ENCODE data around the gene TFAP2E. TPM values are rescaled to one million over a fixed set of nuclear protein-coding genes. Genes with fewer than 3 reads are reported as not detected.
A peak's percentile ranks its signal among the peaks of the same experiment; 100 is the strongest.

TFAP2E gene
- total and polyA plus RNA-seq, 4 donors, result 0.99 to 12.4 (median 4.7) TPM

DNA sequence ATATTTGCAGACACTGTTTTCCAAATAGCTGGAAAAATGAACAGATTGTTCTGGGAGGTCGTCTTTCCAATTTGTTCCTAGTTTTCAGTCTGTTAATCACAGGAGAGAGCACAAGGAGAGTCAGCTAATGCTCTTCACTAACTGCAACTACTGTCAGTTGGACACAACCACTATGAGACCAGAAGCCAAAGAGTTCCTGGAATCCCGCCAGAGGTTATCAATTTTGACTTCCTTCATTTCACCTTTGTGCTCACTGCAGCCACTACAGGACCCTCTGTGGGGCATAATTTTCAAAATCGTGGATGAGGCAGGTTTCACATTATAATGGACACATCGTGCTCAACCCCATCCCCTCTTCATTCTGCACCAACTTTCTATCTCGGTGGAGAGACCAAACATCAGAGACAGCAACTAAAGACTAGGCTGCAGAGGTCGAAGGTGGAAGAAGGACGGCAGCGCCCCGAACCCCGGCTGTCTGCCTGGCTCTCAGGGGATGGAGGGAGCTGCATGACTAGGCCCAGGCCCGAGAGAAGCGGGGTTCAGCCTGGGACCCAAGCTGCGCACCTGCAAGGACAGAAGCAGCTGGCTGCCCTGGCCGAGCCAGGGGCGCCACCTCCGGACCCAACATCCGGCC is 16.5 kb upstream of the TFAP2E start:
- no peaks in the 10 kb centered on the region for H3K27me3 ChIP-seq (ENCODE audit: control insufficient read depth, insufficient read depth, low read length)
- peaks cover 32% of the 10 kb centered on the region for H3K36me3 ChIP-seq (ENCODE audit: control insufficient read depth, insufficient read depth, low read length)
- DNase-seq (ENCODE audit: low read depth in 4 of 6, low spot score in 6 of 6), result no peak
- peaks cover 41% of the 10 kb centered on the region for H3K4me1 ChIP-seq (ENCODE audit: control insufficient read depth, insufficient read depth, low read length)
- 1% methylated on average over 15 of the region's 17 CpGs for WGBS (ENCODE audit: insufficient coverage)
- peak overlapping the region; percentile 96 for H3K4me3 ChIP-seq (ENCODE audit: low read depth, low read length)
- no peaks in the 10 kb centered on the region for H3K9me3 ChIP-seq (ENCODE audit: control insufficient read depth, insufficient read depth, low read length)
- H3K27ac ChIP-seq (ENCODE audit: low read depth, low read length), result peak overlapping the region; percentile 98

DNA sequence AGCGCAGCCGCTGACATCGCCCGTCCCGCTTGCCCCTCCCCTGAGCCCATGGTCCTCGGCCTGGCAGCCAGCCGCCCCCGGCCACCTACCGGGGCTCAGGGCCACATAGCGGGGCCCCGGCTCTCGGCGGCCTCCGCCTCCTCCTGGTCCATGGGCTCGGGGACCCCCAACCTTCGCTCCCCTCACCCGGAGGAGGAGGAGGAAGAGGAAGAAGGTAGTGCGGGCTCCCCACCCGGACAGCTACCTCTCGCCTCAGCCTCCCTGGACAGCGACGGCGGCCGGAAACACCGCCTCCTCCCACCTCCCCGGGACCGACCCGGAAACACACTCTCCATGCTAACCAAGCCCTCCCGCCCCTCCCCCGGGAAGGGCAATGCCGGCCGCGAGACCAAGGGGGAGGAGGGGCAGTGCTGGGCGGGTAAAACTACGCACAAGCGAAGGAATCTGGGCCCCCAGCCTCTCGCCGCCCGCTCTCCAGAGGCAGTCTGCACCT is 15.9 kb upstream of the TFAP2E start, which contains the start of gene KIAA0319L:
Gene KIAA0319L (minus strand): TSS at position 286 of the 493 bp plus-strand sequence. CDS start 2,912 bp downstream, outside the sequence.
- 0% methylated on average over 23 of the region's 39 CpGs for WGBS (ENCODE audit: insufficient coverage)
- peaks cover 47% of the 10 kb centered on the region for H3K4me1 ChIP-seq (ENCODE audit: control insufficient read depth, insufficient read depth, low read length)
- peak in 2 of 6 donors; percentile 73 to 92 for DNase-seq (ENCODE audit: low read depth in 4 of 6, low spot score in 6 of 6)

DNA sequence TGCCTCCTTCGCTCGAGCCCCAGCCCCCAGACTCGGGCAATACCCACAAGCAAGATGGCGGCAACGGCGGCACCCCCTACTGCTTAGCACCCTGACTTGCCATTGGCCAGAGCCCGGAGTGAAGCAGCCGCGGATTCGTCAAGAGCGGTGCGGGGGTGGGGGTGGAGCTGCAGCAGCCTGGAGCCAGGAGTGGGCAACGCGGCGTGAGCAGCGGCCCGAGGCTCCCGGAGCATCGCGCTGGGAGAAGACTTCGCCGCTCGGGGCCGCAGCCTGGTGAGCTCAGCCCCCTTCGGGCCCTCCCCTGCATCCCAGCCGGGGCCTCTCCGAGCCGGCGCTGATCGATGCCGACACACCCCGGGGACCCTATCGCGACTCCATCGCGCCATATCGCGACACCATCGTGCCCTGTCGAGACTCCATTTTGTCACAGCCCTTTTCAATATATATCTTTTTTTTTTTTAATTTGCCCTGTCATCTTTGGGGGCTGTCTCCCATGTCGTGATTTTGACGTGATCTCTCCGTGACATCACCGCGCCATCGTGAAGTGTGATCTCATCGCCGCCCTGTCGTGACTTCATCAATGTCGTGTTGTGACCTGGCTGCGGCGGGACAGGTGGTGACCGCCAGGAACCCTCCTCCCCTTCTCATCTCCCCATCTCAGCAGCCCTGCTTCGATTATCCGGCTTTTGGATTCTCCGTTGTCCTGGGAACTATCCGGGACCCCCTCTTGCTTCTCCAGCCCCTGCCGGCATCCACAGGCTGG is 15.3 kb upstream of the TFAP2E start, which contains the start of gene NCDN:
Gene NCDN (plus strand): TSS at position 189 of the 763 bp plus-strand sequence. CDS start 392 bp downstream, at position 581.
- 0% methylated on average over 48 of the region's 58 CpGs for WGBS (ENCODE audit: insufficient coverage)
- peaks cover 51% of the 10 kb centered on the region for H3K4me1 ChIP-seq (ENCODE audit: control insufficient read depth, insufficient read depth, low read length)
- peak within 1 kb of the TSS; percentile 98 for H3K27ac ChIP-seq (ENCODE audit: low read depth, low read length)

More for the DNA sequence above, 15.9 kb upstream of the TFAP2E start, which contains the start of gene KIAA0319L:
- peak within 1 kb of the TSS; percentile 98 for H3K27ac ChIP-seq (ENCODE audit: low read depth, low read length)
- peak within 1 kb of the TSS; percentile 96 for H3K4me3 ChIP-seq (ENCODE audit: low read depth, low read length)
- no peaks in the 10 kb centered on the region for H3K9me3 ChIP-seq (ENCODE audit: control insufficient read depth, insufficient read depth, low read length)
- H3K36me3 ChIP-seq (ENCODE audit: control insufficient read depth, insufficient read depth, low read length), result peaks cover 34% of the 10 kb centered on the region
- no peaks in the 10 kb centered on the region for H3K27me3 ChIP-seq (ENCODE audit: control insufficient read depth, insufficient read depth, low read length)

DNA sequence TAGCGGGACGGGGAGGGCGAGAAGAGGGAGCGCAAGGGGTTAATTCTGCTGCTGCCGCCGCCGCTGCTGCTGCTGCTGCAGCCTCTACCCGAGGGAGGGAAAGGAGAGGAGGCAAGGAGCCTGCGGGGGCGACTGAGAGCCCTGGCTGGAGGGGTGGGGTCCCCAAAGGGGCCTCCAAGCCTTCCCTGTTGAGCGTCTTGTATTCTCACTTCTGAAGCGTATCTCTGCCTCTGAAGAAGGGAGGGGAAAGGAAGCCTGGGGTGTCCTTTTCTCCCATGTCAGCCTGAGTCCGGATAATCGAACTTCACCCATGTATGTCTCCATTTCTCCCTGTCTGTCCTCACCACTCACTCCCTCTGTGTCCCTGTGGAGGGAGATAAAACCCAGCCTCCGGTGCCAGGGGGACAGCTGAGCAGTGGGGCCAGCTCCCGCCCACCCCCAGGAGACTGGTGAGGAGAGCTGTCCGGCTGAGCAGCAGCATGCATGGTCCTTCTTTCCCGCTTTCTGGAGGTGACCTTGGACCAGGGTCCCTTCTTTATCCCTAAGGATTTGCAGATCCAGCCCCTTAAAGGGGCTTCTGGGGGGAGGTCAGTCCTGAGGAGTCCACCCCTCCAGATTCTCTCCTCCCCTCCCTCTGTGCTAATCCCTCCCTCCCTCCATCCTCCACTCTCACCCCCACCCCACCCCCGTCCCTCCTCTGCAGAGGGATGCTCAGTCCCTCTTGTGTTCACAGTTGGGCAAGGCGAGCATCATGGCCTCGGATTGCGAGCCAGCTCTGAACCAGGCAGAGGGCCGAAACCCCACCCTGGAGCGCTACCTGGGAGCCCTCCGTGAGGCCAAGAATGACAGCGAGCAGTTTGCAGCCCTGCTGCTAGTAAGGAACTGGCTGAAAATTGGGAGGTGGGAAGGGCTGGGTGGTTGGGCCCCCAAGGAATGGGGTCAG is 14.5 kb upstream of the TFAP2E start:
- no peaks in the 10 kb centered on the region for H3K27me3 ChIP-seq (ENCODE audit: control insufficient read depth, insufficient read depth, low read length)
- H3K4me1 ChIP-seq (ENCODE audit: control insufficient read depth, insufficient read depth, low read length), result peaks cover 54% of the 10 kb centered on the region
- peak in 1 of 6 donors; percentile 78 for DNase-seq (ENCODE audit: low read depth in 4 of 6, low spot score in 6 of 6)
- H3K27ac ChIP-seq (ENCODE audit: low read depth, low read length), result peak overlapping the region; percentile 98
- WGBS (ENCODE audit: insufficient coverage), result 19% methylated on average over 18 of the region's 26 CpGs
- peaks cover 37% of the 10 kb centered on the region for H3K36me3 ChIP-seq (ENCODE audit: control insufficient read depth, insufficient read depth, low read length)
- H3K4me3 ChIP-seq (ENCODE audit: low read depth, low read length), result peak overlapping the region; percentile 96
- no peaks in the 10 kb centered on the region for H3K9me3 ChIP-seq (ENCODE audit: control insufficient read depth, insufficient read depth, low read length)

More for the DNA sequence above, 15.3 kb upstream of the TFAP2E start, which contains the start of gene NCDN:
- H3K9me3 ChIP-seq (ENCODE audit: control insufficient read depth, insufficient read depth, low read length), result no peaks in the 10 kb centered on the region
- H3K36me3 ChIP-seq (ENCODE audit: control insufficient read depth, insufficient read depth, low read length), result peaks cover 32% of the 10 kb centered on the region
- DNase-seq (ENCODE audit: low read depth in 4 of 6, low spot score in 6 of 6), result peak in 5 of 6 donors; percentile 96 to 99 (median 97)
- no peaks in the 10 kb centered on the region for H3K27me3 ChIP-seq (ENCODE audit: control insufficient read depth, insufficient read depth, low read length)
- peak within 1 kb of the TSS; percentile 96 for H3K4me3 ChIP-seq (ENCODE audit: low read depth, low read length)

DNA sequence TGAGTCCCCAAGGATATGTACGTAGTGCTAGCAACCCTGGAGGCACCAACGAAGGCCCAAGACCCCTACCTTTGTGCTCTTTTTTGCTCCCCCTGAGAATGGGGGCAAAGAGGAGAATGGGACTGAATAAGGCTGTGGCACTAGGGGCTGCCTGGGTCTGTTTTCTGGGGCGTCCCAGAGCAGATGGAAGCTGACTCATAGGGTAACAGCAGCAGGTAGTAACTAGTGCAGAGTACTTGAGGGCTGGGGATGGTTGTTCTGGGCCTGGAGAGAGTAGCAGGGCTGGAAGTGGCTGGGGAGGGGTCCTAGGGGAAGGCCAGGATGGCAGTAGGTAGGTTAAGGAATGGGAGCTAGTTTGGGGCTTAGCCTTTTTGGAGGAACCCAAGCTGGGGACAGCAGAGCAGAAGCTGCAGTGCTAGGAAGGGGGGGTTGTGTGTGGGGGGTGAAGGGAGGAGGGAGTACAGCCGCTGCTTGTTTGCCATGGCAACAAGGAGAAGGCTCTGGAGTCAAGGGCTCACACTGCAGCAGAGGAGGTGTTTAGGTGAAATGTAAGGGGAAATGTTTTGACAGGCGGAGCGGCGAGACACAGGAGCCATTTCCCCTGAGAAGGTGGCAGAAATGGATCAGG is 13.7 kb upstream of the TFAP2E start:
- Histone ChIP-seq H3K4me1 (ENCODE audit: control insufficient read depth, insufficient read depth, low read length) (peaks cover 59% of the 10 kb centered on the region), H3K27ac (ENCODE audit: low read depth, low read length) (no peak overlapping the region), H3K9me3 (ENCODE audit: control insufficient read depth, insufficient read depth, low read length) (no peaks in the 10 kb centered on the region), H3K27me3 (ENCODE audit: control insufficient read depth, insufficient read depth, low read length) (no peaks in the 10 kb centered on the region), H3K36me3 (ENCODE audit: control insufficient read depth, insufficient read depth, low read length) (peaks cover 45% of the 10 kb centered on the region), H3K4me3 (ENCODE audit: low read depth, low read length) (peak overlapping the region; percentile 96)
- peak in 1 of 6 donors; percentile 54 for DNase-seq (ENCODE audit: low read depth in 4 of 6, low spot score in 6 of 6)
- WGBS (ENCODE audit: insufficient coverage), result 64% methylated on average over 7 of the region's 7 CpGs

DNA sequence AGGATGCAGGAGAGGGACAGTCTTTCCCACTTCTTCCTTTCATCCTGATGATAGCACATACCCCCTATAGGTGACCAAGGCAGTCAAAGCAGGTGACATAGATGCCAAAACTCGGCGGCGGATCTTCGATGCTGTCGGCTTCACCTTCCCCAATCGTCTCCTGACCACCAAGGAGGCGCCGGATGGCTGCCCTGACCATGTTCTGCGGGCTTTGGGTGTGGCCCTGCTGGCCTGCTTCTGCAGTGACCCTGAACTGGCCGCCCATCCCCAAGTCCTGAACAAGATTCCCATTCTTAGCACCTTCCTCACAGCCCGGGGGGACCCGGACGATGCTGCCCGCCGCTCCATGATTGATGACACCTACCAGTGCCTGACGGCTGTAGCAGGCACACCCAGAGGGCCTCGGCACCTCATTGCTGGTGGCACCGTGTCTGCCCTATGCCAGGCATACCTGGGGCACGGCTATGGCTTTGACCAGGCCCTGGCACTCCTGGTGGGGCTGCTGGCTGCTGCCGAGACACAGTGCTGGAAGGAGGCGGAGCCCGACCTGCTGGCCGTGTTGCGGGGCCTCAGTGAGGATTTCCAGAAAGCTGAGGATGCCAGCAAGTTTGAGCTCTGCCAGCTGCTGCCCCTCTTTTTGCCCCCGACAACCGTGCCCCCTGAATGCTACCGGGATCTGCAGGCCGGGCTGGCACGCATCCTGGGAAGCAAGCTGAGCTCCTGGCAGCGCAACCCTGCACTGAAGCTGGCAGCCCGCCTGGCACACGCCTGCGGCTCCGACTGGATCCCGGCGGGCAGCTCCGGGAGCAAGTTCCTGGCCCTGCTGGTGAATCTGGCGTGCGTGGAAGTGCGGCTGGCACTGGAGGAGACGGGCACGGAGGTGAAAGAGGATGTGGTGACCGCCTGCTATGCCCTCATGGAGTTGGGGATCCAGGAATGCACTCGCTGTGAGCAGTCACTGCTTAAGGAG is 12.6 kb upstream of the TFAP2E start:
- Histone ChIP-seq H3K4me3 (ENCODE audit: low read depth, low read length) (no peak overlapping the region), H3K27ac (ENCODE audit: low read depth, low read length) (peak overlapping the region; percentile 25), H3K27me3 (ENCODE audit: control insufficient read depth, insufficient read depth, low read length) (no peaks in the 10 kb centered on the region), H3K4me1 (ENCODE audit: control insufficient read depth, insufficient read depth, low read length) (peaks cover 59% of the 10 kb centered on the region), H3K36me3 (ENCODE audit: control insufficient read depth, insufficient read depth, low read length) (peaks cover 56% of the 10 kb centered on the region), H3K9me3 (ENCODE audit: control insufficient read depth, insufficient read depth, low read length) (no peaks in the 10 kb centered on the region)
- WGBS (ENCODE audit: insufficient coverage), result 48% methylated on average over 44 of the region's 44 CpGs
- DNase-seq (ENCODE audit: low read depth in 4 of 6, low spot score in 6 of 6), result peak in 3 of 6 donors; percentile 62 to 95 (median 84)

DNA sequence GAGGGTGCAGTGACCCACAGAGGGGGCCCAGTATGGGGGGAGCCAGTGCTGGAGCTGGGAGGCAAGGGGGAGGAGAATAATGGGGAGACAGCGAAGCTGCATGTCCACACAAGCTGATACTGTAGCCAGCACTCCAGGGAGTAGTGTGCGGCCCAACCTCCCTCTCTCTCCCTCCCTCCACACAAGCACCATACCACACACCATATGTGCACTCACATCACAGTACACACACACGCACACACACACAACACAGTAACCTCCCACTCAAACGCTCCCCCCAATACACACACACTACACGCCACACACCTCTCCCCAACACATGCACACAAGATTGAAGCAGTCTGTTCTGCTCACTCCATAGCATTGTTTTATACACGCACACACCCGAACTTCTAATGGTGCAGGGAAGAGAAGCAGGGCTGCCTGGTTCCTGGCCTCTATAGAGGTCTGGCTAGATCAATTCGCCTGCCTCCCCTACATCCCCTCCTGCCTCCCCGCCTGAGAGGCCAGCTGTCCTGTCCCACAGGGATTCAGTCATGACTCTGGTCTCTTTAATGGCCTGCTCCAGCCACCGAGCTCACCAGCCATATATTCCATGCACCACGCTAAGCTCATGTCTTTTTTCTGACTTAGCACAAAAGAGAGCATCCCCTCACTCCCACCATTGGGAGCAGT is 11.7 kb upstream of the TFAP2E start:
- no peak for DNase-seq (ENCODE audit: low read depth in 4 of 6, low spot score in 6 of 6)
- Histone ChIP-seq H3K27me3 (ENCODE audit: control insufficient read depth, insufficient read depth, low read length) (no peaks in the 10 kb centered on the region), H3K4me3 (ENCODE audit: low read depth, low read length) (no peak overlapping the region), H3K36me3 (ENCODE audit: control insufficient read depth, insufficient read depth, low read length) (peaks cover 65% of the 10 kb centered on the region), H3K9me3 (ENCODE audit: control insufficient read depth, insufficient read depth, low read length) (no peaks in the 10 kb centered on the region), H3K4me1 (ENCODE audit: control insufficient read depth, insufficient read depth, low read length) (peaks cover 66% of the 10 kb centered on the region), H3K27ac (ENCODE audit: low read depth, low read length) (peak overlapping the region; percentile 25)
- 67% methylated on average over 10 of the region's 11 CpGs for WGBS (ENCODE audit: insufficient coverage)

Measured in spinal cord (tissue), 10 donors.